Measurements from ENCODE around the gene PFKM. TPM values are rescaled to one million over a fixed set of nuclear protein-coding genes. Genes with fewer than 3 reads are reported as not detected.

PFKM gene
- total RNA-seq, 1 donor from 2014 or later = 19.6 TPM

GRCh38 chr12:48131517-48131916 is 12.4 kb downstream of the PFKM start:
- Histone ChIP-seq H3K9me3 (no peaks in the 10 kb centered on the region), H3K27ac (no peak overlapping the region), H3K36me3 (peaks cover 57 to 88% of the 10 kb centered on the region in 2 donors), H3K27me3 (no peaks in the 10 kb centered on the region), H3K4me1 (no peaks in the 10 kb centered on the region), H3K4me3 (no peak overlapping the region)
- no peak for TF ChIP-seq CTCF (IDR thresholded peaks at IDR 0.05)
- intact Hi-C loops (cut with DNase I) = no loop called here
- no peak for DNase-seq (ENCODE audit: low spot score in 2 of 2)

- DNase-seq (ENCODE audit: low spot score in 2 of 2) = no peak
- peaks cover 64 to 88% of the 10 kb centered on the region in 2 donors for H3K36me3 ChIP-seq
- H3K27me3 ChIP-seq = no peaks in the 10 kb centered on the region
- H3K27ac ChIP-seq = no peak overlapping the region
- no peak overlapping the region for H3K4me3 ChIP-seq
- intact Hi-C loops (cut with DNase I) = no loop called here
- TF ChIP-seq CTCF (IDR thresholded peaks at IDR 0.05) = no peak
- H3K9me3 ChIP-seq = no peaks in the 10 kb centered on the region
- H3K4me1 ChIP-seq = no peaks in the 10 kb centered on the region
Observed at GRCh38 chr12:48132826-48133225, 13.7 kb downstream of the PFKM start.

- DNase-seq (ENCODE audit: low spot score in 2 of 2) = no peak
- TF ChIP-seq CTCF (IDR thresholded peaks at IDR 0.05) = no peak
- Histone ChIP-seq H3K4me3 (no peak overlapping the region), H3K9me3 (no peaks in the 10 kb centered on the region), H3K4me1 (no peaks in the 10 kb centered on the region), H3K36me3 (peaks cover 68 to 96% of the 10 kb centered on the region in 2 donors), H3K27ac (no peak overlapping the region), H3K27me3 (no peaks in the 10 kb centered on the region)
- intact Hi-C loops (cut with DNase I) = no loop called here
Observed at GRCh38 chr12:48135027-48135426, 15.9 kb downstream of the PFKM start.

- no peak for DNase-seq (ENCODE audit: low spot score in 2 of 2)
- intact Hi-C loops (cut with DNase I) = no loop called here
- no peak for TF ChIP-seq CTCF (IDR thresholded peaks at IDR 0.05)
- Histone ChIP-seq H3K27ac (no peak overlapping the region), H3K36me3 (peaks cover 68 to 89% of the 10 kb centered on the region in 2 donors), H3K4me1 (no peaks in the 10 kb centered on the region), H3K4me3 (no peak overlapping the region), H3K9me3 (no peaks in the 10 kb centered on the region), H3K27me3 (no peaks in the 10 kb centered on the region)
Observed at GRCh38 chr12:48142818-48143674, 23.9 kb downstream of the PFKM start.

- Histone ChIP-seq H3K9me3 (no peaks in the 10 kb centered on the region), H3K27me3 (no peaks in the 10 kb centered on the region), H3K36me3 (peaks cover 73 to 89% of the 10 kb centered on the region in 2 donors), H3K4me3 (no peak overlapping the region), H3K27ac (no peak overlapping the region), H3K4me1 (no peaks in the 10 kb centered on the region)
- no peak for TF ChIP-seq CTCF (IDR thresholded peaks at IDR 0.05)
- DNase-seq (ENCODE audit: low spot score in 2 of 2) = no peak
- intact Hi-C loops (cut with DNase I) = no loop called here
Observed at GRCh38 chr12:48143898-48144297, 24.7 kb downstream of the PFKM start.
